COLO668 (cell line): Measurements from ENCODE around the gene WDR5.
A peak's percentile ranks its signal among the peaks of the same experiment; 100 is the strongest.
"Not testable (repeated sequence)": the region's sequence is repeated elsewhere in the genome, so short reads cannot be mapped to it uniquely, and the experiment has no call there.

ENCODE experiments used
- DNase-seq: peaks from one replicate; lab custom pipeline; 2025; ENCODE audit not compliant: unreplicated experiment; lab: John Stamatoyannopoulos, UW

Gene WDR5

GRCh38 chr9:134135343-134136117 is at the start of gene WDR5:
WDR5 (plus strand) TSS chr9:134136082; CDS start chr9:134139878, 3,796 bp downstream.
- DNase-seq = peak; percentile 93

- DNase-seq = no peak
Measured at GRCh38 chr9:134088063-134088725, 47.7 kb upstream of the WDR5 start.

- DNase-seq = no peak
Measured at GRCh38 chr9:134089972-134090371, 45.9 kb upstream of the WDR5 start.

- peak; percentile 52 for DNase-seq
Measured at GRCh38 chr9:134099123-134099761, 36.6 kb upstream of the WDR5 start.

GRCh38 chr9:134100040-134100439 is 35.8 kb upstream of the WDR5 start:
- DNase-seq = no peak

GRCh38 chr9:134101133-134101532 is 34.7 kb upstream of the WDR5 start:
- DNase-seq = not testable (repeated sequence)

GRCh38 chr9:134101623-134102149 is 34.2 kb upstream of the WDR5 start:
- DNase-seq = no peak

- no peak for DNase-seq
Measured at GRCh38 chr9:134103391-134103998, 32.4 kb upstream of the WDR5 start.

GRCh38 chr9:134111064-134111463 is 24.8 kb upstream of the WDR5 start:
- no peak for DNase-seq

GRCh38 chr9:134112561-134112960 is 23.3 kb upstream of the WDR5 start:
- no peak for DNase-seq

- not testable (repeated sequence) for DNase-seq
Measured at GRCh38 chr9:134118972-134119371, 16.9 kb upstream of the WDR5 start.

- DNase-seq = no peak
Measured at GRCh38 chr9:134123764-134124128, 12.1 kb upstream of the WDR5 start.

- DNase-seq = no peak
Measured at GRCh38 chr9:134125413-134126095, 10.3 kb upstream of the WDR5 start.

GRCh38 chr9:134126373-134126772 is 9.5 kb upstream of the WDR5 start:
- no peak for DNase-seq

GRCh38 chr9:134127065-134127580 is 8.8 kb upstream of the WDR5 start:
- DNase-seq = no peak

- no peak for DNase-seq
Measured at GRCh38 chr9:134127616-134128015, 8.3 kb upstream of the WDR5 start.

GRCh38 chr9:134128727-134129679 is 6.9 kb upstream of the WDR5 start:
- no peak for DNase-seq

- peak; percentile 31 for DNase-seq
Measured at GRCh38 chr9:134130503-134131375, 5.1 kb upstream of the WDR5 start.
